ENCODE measurements around the gene HSPB9. TPM values are rescaled to one million over a fixed set of nuclear protein-coding genes. Genes with fewer than 3 reads are reported as not detected.

HSPB9 gene
- total and polyA plus RNA-seq, 10 of the 15 experiments (the other 5 are each of a cell fraction or from before 2014, with no cell fraction given): 0.04 to 0.40 (median 0.11) TPM; not detected in 7

DNA sequence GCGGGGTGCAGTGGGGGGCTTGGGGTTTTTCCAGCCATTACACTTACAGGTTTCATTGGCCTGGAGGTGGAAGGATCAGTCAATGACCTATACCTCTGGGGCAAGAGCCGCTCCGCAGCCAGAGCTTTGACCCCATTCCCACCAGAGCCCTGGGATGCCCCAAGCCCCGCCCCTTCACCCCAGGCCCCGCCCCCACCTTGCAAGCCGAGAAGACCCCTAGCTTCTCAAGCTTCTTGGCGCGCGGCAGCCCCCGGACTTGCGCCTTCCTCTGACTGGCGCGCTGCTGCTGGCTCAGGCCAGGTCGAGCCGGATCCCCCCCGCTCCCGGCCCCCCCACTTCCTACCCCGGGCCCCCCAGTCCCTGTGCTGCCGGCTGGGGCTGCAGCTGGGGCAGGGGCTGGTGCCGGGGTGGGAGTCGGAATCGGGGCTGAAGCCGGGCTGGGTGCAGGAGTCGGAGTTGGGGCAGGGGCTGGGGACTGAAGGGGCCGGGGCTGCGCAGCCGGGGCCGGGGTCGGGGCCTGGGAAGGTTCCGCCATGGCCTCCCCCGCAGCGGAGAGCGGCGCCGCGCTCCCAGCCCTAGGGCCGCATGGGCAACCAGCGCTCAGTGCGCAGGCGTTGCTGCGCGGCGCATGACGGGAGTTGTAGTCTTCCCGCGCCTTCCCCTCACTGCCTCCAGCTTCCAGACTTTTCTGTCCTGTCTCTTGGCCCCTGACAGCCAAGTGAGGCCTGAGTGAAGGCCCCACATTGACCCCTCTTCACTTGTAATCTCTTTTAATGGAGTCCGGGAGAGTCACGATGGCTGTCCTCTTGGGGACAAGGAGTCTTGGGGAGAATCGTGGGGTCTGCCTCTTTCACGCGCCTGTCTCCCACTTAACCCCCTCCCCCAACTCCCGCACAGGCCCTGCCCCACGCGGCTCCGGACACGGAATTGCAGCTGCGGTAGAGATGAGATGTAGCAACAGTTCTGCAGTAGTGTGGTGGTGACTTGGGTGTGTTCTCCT is 1.5 kb upstream of the HSPB9 start, which contains the start of gene KAT2A:
Gene KAT2A, minus strand, starts transcription at position 598 of the 1,000 bp plus-strand sequence. Its CDS starts 63 bp downstream, at position 535.
- CTCF ChIA-PET: interaction anchor here (0.6 to 7.1 kb wide), 14 partner anchors 14 to 285 kb away, joined by 3 to 138 read pairs (median 6); partner anchors contain the start of genes CNP, KCNH4, NKIRAS2 and RAB5C
- no peak for DNase-seq (ENCODE audit: low read depth, low spot score)
- TF ChIP-seq HCFC1 (IDR thresholded peaks at IDR 0.05; ENCODE audit: low read length) (peak; percentile 94), ZBTB4 (CRISPR knock-in tag; IDR thresholded peaks at IDR 0.05) (no peak), GABPA (IDR thresholded peaks at IDR 0.05; ENCODE audit: low read depth) (no peak), BACH1 (IDR thresholded peaks at IDR 0.05; ENCODE audit: borderline replicate concordance) (no peak), PML (IDR thresholded peaks at IDR 0.05; ENCODE audit: low read length) (no peak), HDGF (IDR thresholded peaks at IDR 0.05) (peak; percentile 29; the same call in 1 of the 2 replicates), NBN (IDR thresholded peaks at IDR 0.05) (no peak), NR2C2 (IDR thresholded peaks at IDR 0.05; ENCODE audit: borderline replicate concordance, control insufficient read depth, insufficient read length, low read depth) (no peak), SMC3 (IDR thresholded peaks at IDR 0.05; ENCODE audit: borderline replicate concordance, low read length) (no peak), SIX5 (IDR thresholded peaks at IDR 0.05; ENCODE audit: low read depth, low read length, severe bottlenecking) (peak; percentile 92), NRF1 (conservative IDR thresholded peaks at IDR 0.05; ENCODE audit: low read depth, low read length) (peak; percentile 89), MLLT1 (IDR thresholded peaks at IDR 0.05) (no peak)
- TF ChIP-seq, protein P1, sequence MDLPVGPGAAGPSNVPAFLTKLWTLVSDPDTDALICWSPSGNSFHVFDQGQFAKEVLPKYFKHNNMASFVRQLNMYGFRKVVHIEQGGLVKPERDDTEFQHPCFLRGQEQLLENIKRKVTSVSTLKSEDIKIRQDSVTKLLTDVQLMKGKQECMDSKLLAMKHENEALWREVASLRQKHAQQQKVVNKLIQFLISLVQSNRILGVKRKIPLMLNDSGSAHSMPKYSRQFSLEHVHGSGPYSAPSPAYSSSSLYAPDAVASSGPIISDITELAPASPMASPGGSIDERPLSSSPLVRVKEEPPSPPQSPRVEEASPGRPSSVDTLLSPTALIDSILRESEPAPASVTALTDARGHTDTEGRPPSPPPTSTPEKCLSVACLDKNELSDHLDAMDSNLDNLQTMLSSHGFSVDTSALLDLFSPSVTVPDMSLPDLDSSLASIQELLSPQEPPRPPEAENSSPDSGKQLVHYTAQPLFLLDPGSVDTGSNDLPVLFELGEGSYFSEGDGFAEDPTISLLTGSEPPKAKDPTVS (IDR thresholded peaks at IDR 0.05; ENCODE audit: low read depth, low read length): peak; percentile 70; the same call in 1 of the 2 replicates

More for the DNA sequence above, 1.5 kb upstream of the HSPB9 start, which contains the start of gene KAT2A:
- SMC1A ChIA-PET (ENCODE audit: uncharacterized antibody, unreplicated experiment): interaction anchor here (0.9 to 5.2 kb wide), 6 partner anchors 9 to 157 kb away, joined by 3 to 53 read pairs (median 12); partner anchors contain the start of genes CNP and KCNH4
- Histone ChIP-seq H2AFZ (ENCODE audit: control insufficient read depth, low read depth, low read length) (no peak within 1 kb of the TSS), H3K36me3 (ENCODE audit: control insufficient read depth in 2 of 2, insufficient read depth in 2 of 2, low read length in 1 of 2) (peaks cover 11 to 12% of the 10 kb centered on the region in 2 experiments), H3K27ac (ENCODE audit: control insufficient read depth, insufficient read depth) (no peak within 1 kb of the TSS), H3K4me1 (ENCODE audit: control insufficient read depth, insufficient read depth, low read length) (peaks cover 5% of the 10 kb centered on the region), H3K9ac (ENCODE audit: control insufficient read depth, insufficient read depth, low read length) (peak within 1 kb of the TSS; percentile 48; the same call in 1 of the 2 replicates), H3K4me2 (ENCODE audit: control insufficient read depth, insufficient read depth) (peak within 1 kb of the TSS; percentile 90), H3K79me2 (ENCODE audit: control insufficient read depth, insufficient read depth, low read length) (peaks cover 2% of the 10 kb centered on the region; the same call in 1 of the 2 replicates), H3K4me3 (peak within 1 kb of the TSS; percentile 82), H3K9me3 (replicated peaks; ENCODE audit: control insufficient read depth, insufficient read depth, low read length) (no peaks in the 10 kb centered on the region), H4K20me1 (ENCODE audit: control insufficient read depth, insufficient read depth) (no peaks in the 10 kb centered on the region), H3K27me3 (replicated peaks in 1 of 2; ENCODE audit: control insufficient read depth in 2 of 2, insufficient read depth in 2 of 2, low read length in 1 of 2) (no peaks in the 10 kb centered on the region)
- POLR2A ChIA-PET: interaction anchor here (0.6 to 3.0 kb wide), 14 partner anchors 9 to 216 kb away, joined by 3 to 15 read pairs (median 5); partner anchors contain the start of genes CNP, DHX58, DNAJC7 and KCNH4
- ATAC-seq (peak; percentile 94), FAIRE-seq (peak; percentile 94)
- in situ Hi-C loops (cut with MboI) (no loop called here), intact Hi-C loops (cut with micrococcal nuclease; ENCODE audit: unreplicated experiment) (no loop called here)
- no TSS peak for BruUV-seq (replicated peaks)
- 13% methylated on average over 26 of the region's 57 CpGs for WGBS (ENCODE audit: insufficient coverage, insufficient replicate concordance, low lambda C conversion rate, missing lambda C conversion rate)
- RAD21 ChIA-PET (ENCODE audit: unreplicated experiment): interaction anchor here (0.6 to 4.7 kb wide), 17 partner anchors 10 to 415 kb away, joined by 3 to 78 read pairs (median 4); partner anchors contain the start of genes KCNH4, NAGLU and STAT3
